Retina (tissue), 1 donor: ENCODE results near the gene CCL20.
"Not testable (repeated sequence)": the region's sequence is repeated elsewhere in the genome, so short reads cannot be mapped to it uniquely, and the experiment has no call there.

Experiments used
- DNase-seq: peaks from one replicate; pipeline ENCODE4 v3.0.0-alpha.2; 2016

The CCL20 gene

GRCh38 chr2:227834916-227835650, 21.4 kb downstream of the CCL20 start:
- DNase-seq: no peak

GRCh38 chr2:227839339-227840129, 25.9 kb downstream of the CCL20 start:
- DNase-seq: not testable (repeated sequence)

- no peak for DNase-seq
Measured at GRCh38 chr2:227846831-227847230, 33.2 kb downstream of the CCL20 start.

- no peak for DNase-seq
Measured at GRCh38 chr2:227848146-227848545, 34.5 kb downstream of the CCL20 start.

GRCh38 chr2:227848586-227848985, 34.9 kb downstream of the CCL20 start:
- no peak for DNase-seq

- no peak for DNase-seq
Measured at GRCh38 chr2:227849906-227850305, 36.3 kb downstream of the CCL20 start.

- no peak for DNase-seq
Measured at GRCh38 chr2:227853204-227853629, 39.6 kb downstream of the CCL20 start.

GRCh38 chr2:227853765-227854271, 40.2 kb downstream of the CCL20 start:
- no peak for DNase-seq

- no peak for DNase-seq
Measured at GRCh38 chr2:227855440-227855839, 41.8 kb downstream of the CCL20 start.

- no peak for DNase-seq
Measured at GRCh38 chr2:227856697-227857096, 43.1 kb downstream of the CCL20 start.

- no peak for DNase-seq
Measured at GRCh38 chr2:227860221-227860641, 46.6 kb downstream of the CCL20 start.

GRCh38 chr2:227861011-227861410, 47.4 kb downstream of the CCL20 start:
- no peak for DNase-seq

- no peak for DNase-seq
Measured at GRCh38 chr2:227862227-227862740, 48.6 kb downstream of the CCL20 start.

GRCh38 chr2:227862741-227863588, 49.3 kb downstream of the CCL20 start:
- no peak for DNase-seq

- DNase-seq: no peak
Measured at GRCh38 chr2:227864161-227864756, 50.6 kb downstream of the CCL20 start.

GRCh38 chr2:227865291-227865690, 51.6 kb downstream of the CCL20 start:
- DNase-seq: no peak
